HepG2 (cell line): ENCODE data around the gene SLC24A4. TPM values are rescaled to one million over a fixed set of nuclear protein-coding genes. Genes with fewer than 3 reads are reported as not detected.

ENCODE experiments used
- ARID2 ChIP-seq: sonication (generic); formaldehyde crosslinking; IDR thresholded peaks from 2 replicates; pipeline ENCODE4 v1.8.1; 2022; ENCODE audit warnings: mild to moderate bottlenecking, missing genetic modification reagents, borderline replicate concordance
- BRCA1 ChIP-seq: sonication (generic); formaldehyde crosslinking; IDR thresholded peaks from 2 replicates; pipeline ENCODE4 v1.4.0; 2020; ENCODE audit warnings: missing genetic modification reagents
- FOSL2 ChIP-seq: sonication (generic); formaldehyde crosslinking; IDR thresholded peaks from 2 replicates; pipeline ENCODE4 v1.4.0; 2020; ENCODE audit warnings: missing genetic modification reagents
- FOXK2 ChIP-seq: fragments of 450-650 bp; IDR thresholded peaks from 2 replicates; pipeline ENCODE4 v1.6.1; 2016
- MAF1 ChIP-seq: sonication (generic); formaldehyde crosslinking; IDR thresholded peaks from 2 replicates; pipeline ENCODE4 v1.5.0; 2020; ENCODE audit warnings: missing genetic modification reagents, borderline replicate concordance
- MXD4 ChIP-seq: IDR thresholded peaks from 2 replicates; pipeline ENCODE4 v1.6.1; 2016; ENCODE audit warnings: mild to moderate bottlenecking, missing biosample characterization, missing genetic modification reagents
- PTBP1 ChIP-seq: fragments of 200-400 bp; formaldehyde crosslinking; IDR thresholded peaks from 2 replicates; pipeline ENCODE4 v1.6.1; 2018; ENCODE audit warnings: low read length, low read depth; ENCODE audit not compliant: poor library complexity, severe bottlenecking
- SAP130 ChIP-seq: IDR thresholded peaks from 2 replicates; pipeline ENCODE4 v1.6.1; 2016; ENCODE audit warnings: low read depth
- SCMH1 ChIP-seq: sonication (generic); formaldehyde crosslinking; IDR thresholded peaks from 2 replicates; pipeline ENCODE4 v1.9.0; 2021; ENCODE audit warnings: missing genetic modification reagents, mild to moderate bottlenecking, borderline replicate concordance
- SIN3B ChIP-seq: fragments of 150-350 bp; IDR thresholded peaks from 2 replicates; pipeline ENCODE4 v1.6.1; 2014; ENCODE audit warnings: low read length
- TRIM24 ChIP-seq: sonication (generic); formaldehyde crosslinking; IDR thresholded peaks from 2 replicates; pipeline ENCODE4 v1.8.0; 2022; ENCODE audit warnings: mild to moderate bottlenecking, missing genetic modification reagents
- ZNF138 ChIP-seq: sonication (generic); formaldehyde crosslinking; IDR thresholded peaks from 2 replicates; pipeline ENCODE4 v1.5.0; 2020; ENCODE audit warnings: mild to moderate bottlenecking, low read depth, missing genetic modification reagents
- ZNF224 ChIP-seq: sonication (generic); formaldehyde crosslinking; IDR thresholded peaks from 2 replicates; pipeline ENCODE4 v1.5.0; 2020; ENCODE audit warnings: mild to moderate bottlenecking, missing genetic modification reagents
- ZNF562 ChIP-seq: sonication (generic); formaldehyde crosslinking; IDR thresholded peaks from 2 replicates; pipeline ENCODE4 v1.8.0; 2022; ENCODE audit warnings: missing genetic modification reagents, borderline replicate concordance
- ZNF672 ChIP-seq: sonication (generic); formaldehyde crosslinking; IDR thresholded peaks from 2 replicates; pipeline ENCODE4 v1.8.1; 2022; ENCODE audit warnings: missing genetic modification reagents
- ZNF747 ChIP-seq: sonication (generic); formaldehyde crosslinking; IDR thresholded peaks from 2 replicates; pipeline ENCODE4 v1.8.1; 2023; ENCODE audit warnings: missing genetic modification reagents, mild to moderate bottlenecking, borderline replicate concordance
- ZSCAN12 ChIP-seq: sonication (generic); formaldehyde crosslinking; IDR thresholded peaks from 2 replicates; pipeline ENCODE4 v1.9.0; 2021; ENCODE audit warnings: mild to moderate bottlenecking, missing genetic modification reagents
- polyA plus RNA-seq, 8 experiments: library from polyadenylated mRNA; depleted of rRNA in 3 of 8; stranded (reverse) in 7 of 8; unstranded in 1 of 8; fragments of >200 nt; fragmentation: Illumina TruSeq in 4 of 8; extraction: Trizol in 4 of 8; gene quantifications; 2 replicates each; pipeline versions ENCODE4 v1.2.1 to v1.2.3, GENCODE V29; 2011 to 2016; ENCODE audit warnings: low read depth in 4 of 8, missing spikeins in 1 of 8, mixed read lengths in 1 of 8; ENCODE audit not compliant: insufficient read depth in 1 of 8
- total RNA-seq, 5 experiments: library from RNA; depleted of rRNA; stranded (reverse); fragments of >200 nt; fragmentation: Illumina TruSeq; extraction: Trizol; gene quantifications; 2 replicates each; pipeline ENCODE4 v1.2.3, GENCODE V29; 2016; ENCODE audit warnings: low read depth in 1 of 5
- TF ChIP-seq, protein P1 (sequence below): sonication (generic); formaldehyde crosslinking; IDR thresholded peaks from 2 replicates; pipeline ENCODE4; 2020; ENCODE audit warnings: missing genetic modification reagents, mild to moderate bottlenecking, borderline replicate concordance
- TF ChIP-seq, protein P2 (sequence below): sonication (generic); formaldehyde crosslinking; IDR thresholded peaks from 2 replicates; pipeline ENCODE4 v1.4.0; 2020; ENCODE audit warnings: mild to moderate bottlenecking, missing genetic modification reagents
- TF ChIP-seq, protein P3 (sequence below): sonication (generic); formaldehyde crosslinking; IDR thresholded peaks from 2 replicates; pipeline ENCODE4 v1.4.0; 2020; ENCODE audit warnings: mild to moderate bottlenecking, missing genetic modification reagents
- TF ChIP-seq, protein P4 (sequence below): fragments of 450-650 bp; IDR thresholded peaks from 2 replicates; pipeline ENCODE4 v1.6.1; 2017; ENCODE audit warnings: mild to moderate bottlenecking
- TF ChIP-seq, protein P5 (sequence below): sonication (generic); formaldehyde crosslinking; IDR thresholded peaks from 2 replicates; pipeline ENCODE4 v1.4.0; 2020; ENCODE audit warnings: missing genetic modification reagents, low read depth, mild to moderate bottlenecking, borderline replicate concordance

Gene SLC24A4
- total and polyA plus RNA-seq, 2 of the 13 experiments (the other 11 are each of a cell fraction or from before 2014, with no cell fraction given): not detected

DNA sequence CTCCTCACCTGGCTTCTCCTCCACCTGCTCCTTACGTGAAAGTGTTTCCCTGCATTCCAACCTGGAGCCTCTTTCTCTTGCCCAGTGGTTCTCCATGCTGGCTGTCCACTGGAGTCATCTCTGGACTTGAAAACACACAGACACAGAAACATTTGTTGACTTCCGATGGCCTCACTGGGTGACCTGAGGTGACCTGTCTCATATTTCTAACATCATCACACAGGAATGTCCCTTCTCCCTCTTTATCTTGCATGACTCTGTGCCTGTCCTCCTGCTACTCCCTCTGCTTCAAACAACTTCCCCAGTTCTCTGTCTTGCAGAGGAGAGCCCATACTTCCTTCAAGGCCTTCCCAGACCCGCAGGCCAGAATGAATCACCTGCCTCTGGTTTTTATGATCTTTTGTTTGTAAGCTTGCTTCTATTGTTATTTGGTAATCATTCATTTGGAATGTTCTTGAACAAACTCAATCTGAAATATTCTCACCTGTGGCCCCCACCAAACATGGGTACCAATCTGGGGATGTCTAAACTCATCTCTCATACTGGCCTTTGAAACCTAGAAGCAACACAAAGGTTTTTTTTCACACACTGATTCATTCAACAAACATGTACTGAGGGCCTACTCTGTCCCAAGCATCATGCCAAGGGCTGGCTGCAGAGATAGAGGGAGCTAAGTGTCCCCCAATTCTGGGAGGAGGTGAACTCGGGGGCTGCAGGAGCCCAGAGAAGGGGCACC, 181.0 kb downstream of the SLC24A4 start (continued):
- TF ChIP-seq, protein P1, sequence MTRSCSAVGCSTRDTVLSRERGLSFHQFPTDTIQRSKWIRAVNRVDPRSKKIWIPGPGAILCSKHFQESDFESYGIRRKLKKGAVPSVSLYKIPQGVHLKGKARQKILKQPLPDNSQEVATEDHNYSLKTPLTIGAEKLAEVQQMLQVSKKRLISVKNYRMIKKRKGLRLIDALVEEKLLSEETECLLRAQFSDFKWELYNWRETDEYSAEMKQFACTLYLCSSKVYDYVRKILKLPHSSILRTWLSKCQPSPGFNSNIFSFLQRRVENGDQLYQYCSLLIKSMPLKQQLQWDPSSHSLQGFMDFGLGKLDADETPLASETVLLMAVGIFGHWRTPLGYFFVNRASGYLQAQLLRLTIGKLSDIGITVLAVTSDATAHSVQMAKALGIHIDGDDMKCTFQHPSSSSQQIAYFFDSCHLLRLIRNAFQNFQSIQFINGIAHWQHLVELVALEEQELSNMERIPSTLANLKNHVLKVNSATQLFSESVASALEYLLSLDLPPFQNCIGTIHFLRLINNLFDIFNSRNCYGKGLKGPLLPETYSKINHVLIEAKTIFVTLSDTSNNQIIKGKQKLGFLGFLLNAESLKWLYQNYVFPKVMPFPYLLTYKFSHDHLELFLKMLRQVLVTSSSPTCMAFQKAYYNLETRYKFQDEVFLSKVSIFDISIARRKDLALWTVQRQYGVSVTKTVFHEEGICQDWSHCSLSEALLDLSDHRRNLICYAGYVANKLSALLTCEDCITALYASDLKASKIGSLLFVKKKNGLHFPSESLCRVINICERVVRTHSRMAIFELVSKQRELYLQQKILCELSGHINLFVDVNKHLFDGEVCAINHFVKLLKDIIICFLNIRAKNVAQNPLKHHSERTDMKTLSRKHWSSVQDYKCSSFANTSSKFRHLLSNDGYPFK (CRISPR knock-in tag): no peak
- TF ChIP-seq ZSCAN12 (no peak), TRIM24 (no peak), SCMH1 (CRISPR knock-in tag) (no peak), PTBP1 (no peak), ZNF138 (CRISPR knock-in tag) (no peak), MXD4 (CRISPR knock-in tag) (no peak), ZNF224 (CRISPR knock-in tag) (no peak), ZNF562 (CRISPR knock-in tag) (no peak), MAF1 (CRISPR knock-in tag) (no peak), ARID2 (CRISPR knock-in tag) (no peak), BRCA1 (no peak), ZNF672 (CRISPR knock-in tag) (no peak), FOXK2 (peak; percentile 29; the same call in 1 of the 2 replicates), SAP130 (CRISPR knock-in tag) (peak; percentile 84), SIN3B (no peak), ZNF747 (CRISPR knock-in tag) (no peak), FOSL2 (CRISPR knock-in tag) (peak; percentile 84)
- TF ChIP-seq, protein P2, sequence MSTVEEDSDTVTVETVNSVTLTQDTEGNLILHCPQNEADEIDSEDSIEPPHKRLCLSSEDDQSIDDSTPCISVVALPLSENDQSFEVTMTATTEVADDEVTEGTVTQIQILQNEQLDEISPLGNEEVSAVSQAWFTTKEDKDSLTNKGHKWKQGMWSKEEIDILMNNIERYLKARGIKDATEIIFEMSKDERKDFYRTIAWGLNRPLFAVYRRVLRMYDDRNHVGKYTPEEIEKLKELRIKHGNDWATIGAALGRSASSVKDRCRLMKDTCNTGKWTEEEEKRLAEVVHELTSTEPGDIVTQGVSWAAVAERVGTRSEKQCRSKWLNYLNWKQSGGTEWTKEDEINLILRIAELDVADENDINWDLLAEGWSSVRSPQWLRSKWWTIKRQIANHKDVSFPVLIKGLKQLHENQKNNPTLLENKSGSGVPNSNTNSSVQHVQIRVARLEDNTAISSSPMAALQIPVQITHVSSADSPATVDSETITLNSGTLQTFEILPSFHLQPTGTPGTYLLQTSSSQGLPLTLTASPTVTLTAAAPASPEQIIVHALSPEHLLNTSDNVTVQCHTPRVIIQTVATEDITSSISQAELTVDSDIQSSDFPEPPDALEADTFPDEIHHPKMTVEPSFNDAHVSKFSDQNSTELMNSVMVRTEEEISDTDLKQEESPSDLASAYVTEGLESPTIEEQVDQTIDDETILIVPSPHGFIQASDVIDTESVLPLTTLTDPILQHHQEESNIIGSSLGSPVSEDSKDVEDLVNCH (CRISPR knock-in tag): no peak
- TF ChIP-seq, protein P3, sequence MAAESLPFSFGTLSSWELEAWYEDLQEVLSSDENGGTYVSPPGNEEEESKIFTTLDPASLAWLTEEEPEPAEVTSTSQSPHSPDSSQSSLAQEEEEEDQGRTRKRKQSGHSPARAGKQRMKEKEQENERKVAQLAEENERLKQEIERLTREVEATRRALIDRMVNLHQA (CRISPR knock-in tag): no peak
- TF ChIP-seq, protein P4, sequence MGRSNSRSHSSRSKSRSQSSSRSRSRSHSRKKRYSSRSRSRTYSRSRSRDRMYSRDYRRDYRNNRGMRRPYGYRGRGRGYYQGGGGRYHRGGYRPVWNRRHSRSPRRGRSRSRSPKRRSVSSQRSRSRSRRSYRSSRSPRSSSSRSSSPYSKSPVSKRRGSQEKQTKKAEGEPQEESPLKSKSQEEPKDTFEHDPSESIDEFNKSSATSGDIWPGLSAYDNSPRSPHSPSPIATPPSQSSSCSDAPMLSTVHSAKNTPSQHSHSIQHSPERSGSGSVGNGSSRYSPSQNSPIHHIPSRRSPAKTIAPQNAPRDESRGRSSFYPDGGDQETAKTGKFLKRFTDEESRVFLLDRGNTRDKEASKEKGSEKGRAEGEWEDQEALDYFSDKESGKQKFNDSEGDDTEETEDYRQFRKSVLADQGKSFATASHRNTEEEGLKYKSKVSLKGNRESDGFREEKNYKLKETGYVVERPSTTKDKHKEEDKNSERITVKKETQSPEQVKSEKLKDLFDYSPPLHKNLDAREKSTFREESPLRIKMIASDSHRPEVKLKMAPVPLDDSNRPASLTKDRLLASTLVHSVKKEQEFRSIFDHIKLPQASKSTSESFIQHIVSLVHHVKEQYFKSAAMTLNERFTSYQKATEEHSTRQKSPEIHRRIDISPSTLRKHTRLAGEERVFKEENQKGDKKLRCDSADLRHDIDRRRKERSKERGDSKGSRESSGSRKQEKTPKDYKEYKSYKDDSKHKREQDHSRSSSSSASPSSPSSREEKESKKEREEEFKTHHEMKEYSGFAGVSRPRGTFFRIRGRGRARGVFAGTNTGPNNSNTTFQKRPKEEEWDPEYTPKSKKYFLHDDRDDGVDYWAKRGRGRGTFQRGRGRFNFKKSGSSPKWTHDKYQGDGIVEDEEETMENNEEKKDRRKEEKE: no peak
- TF ChIP-seq, protein P5, sequence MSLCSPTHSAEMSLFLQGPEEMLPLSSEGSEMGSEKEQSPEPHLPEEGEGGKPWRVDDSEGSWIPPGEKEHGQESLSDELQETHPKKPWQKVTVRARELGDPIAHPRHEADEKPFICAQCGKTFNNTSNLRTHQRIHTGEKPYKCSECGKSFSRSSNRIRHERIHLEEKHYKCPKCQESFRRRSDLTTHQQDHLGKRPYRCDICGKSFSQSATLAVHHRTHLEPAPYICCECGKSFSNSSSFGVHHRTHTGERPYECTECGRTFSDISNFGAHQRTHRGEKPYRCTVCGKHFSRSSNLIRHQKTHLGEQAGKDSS (CRISPR knock-in tag): no peak
